Natural killer cell (primary cell): ENCODE data around the gene POU4F1. TPM values are rescaled to one million over a fixed set of nuclear protein-coding genes. Genes with fewer than 3 reads are reported as not detected.
A peak's percentile ranks its signal among the peaks of the same experiment; 100 is the strongest.

ENCODE experiments used
- ATAC-seq, 3 donors: fragments of 150-1000 bp in 2 of 3; fragments of 200-7000 bp in 1 of 3; cut with Tn5 transposase; 1 replicate in 1 of 3; 2 replicates in 2 of 3; pipeline ENCODE4 v1.10.0; 2021; ENCODE audit warnings: mild to moderate bottlenecking in 2 of 3, moderate library complexity in 2 of 3
- DNase-seq, 2 donors: peaks; one replicate each; pipeline versions ENCODE4 v3.0.0 to v3.0.0-alpha.2; 2013 to 2021; ENCODE audit warnings: mixed read lengths in 1 of 2
- H3K27ac ChIP-seq: one replicate; pipeline ENCODE4 v1.5.1; 2013; ENCODE audit warnings: mild to moderate bottlenecking, low read length
- H3K27me3 ChIP-seq: one replicate; pipeline ENCODE4 v1.6.1; 2013; ENCODE audit warnings: low read length; ENCODE audit not compliant: control insufficient read depth, insufficient read depth
- H3K36me3 ChIP-seq: one replicate; pipeline ENCODE4 v1.6.1; 2013; ENCODE audit warnings: low read length; ENCODE audit not compliant: control insufficient read depth, insufficient read depth
- H3K4me1 ChIP-seq: one replicate; pipeline ENCODE4 v1.6.1; 2013; ENCODE audit warnings: low read length; ENCODE audit not compliant: control insufficient read depth, insufficient read depth
- H3K4me3 ChIP-seq: one replicate; pipeline ENCODE4 v1.5.1; 2013; ENCODE audit warnings: low read length
- H3K9me3 ChIP-seq: one replicate; pipeline ENCODE4 v1.6.1; 2013; ENCODE audit warnings: low read length; ENCODE audit not compliant: control insufficient read depth, insufficient read depth
- H3K27ac Mint-ChIP-seq, 2 donors: one replicate each; pipeline ENCODE4 v1.8.0; 2022; ENCODE audit warnings: mild to moderate bottlenecking in 2 of 2, mixed read lengths in 2 of 2, moderate library complexity in 1 of 2
- H3K27me3 Mint-ChIP-seq, 2 donors: one replicate each; pipeline ENCODE4 v1.8.0; 2022; ENCODE audit warnings: low read depth in 2 of 2, mixed read lengths in 2 of 2
- H3K36me3 Mint-ChIP-seq: one replicate; pipeline ENCODE4 v1.8.0; 2022; ENCODE audit warnings: mixed read lengths
- H3K4me1 Mint-ChIP-seq, 2 donors: one replicate each; pipeline ENCODE4 v1.8.0; 2022; ENCODE audit warnings: mixed read lengths in 2 of 2
- H3K4me3 Mint-ChIP-seq: one replicate; pipeline ENCODE4 v1.8.0; 2022; ENCODE audit warnings: mild to moderate bottlenecking, moderate library complexity, mixed read lengths
- H3K9me3 Mint-ChIP-seq, 2 donors: one replicate each; pipeline ENCODE4 v1.8.0; 2022; ENCODE audit warnings: mixed read lengths in 2 of 2
- WGBS: methylation state at CpG from one replicate; pipeline ENCODE4 v1.1.7; 2013; ENCODE audit warnings: missing lambda C conversion rate; ENCODE audit not compliant: insufficient coverage; 5-methylcytosine and 5-hydroxymethylcytosine counted together
- intact Hi-C: fragments of 100-400 bp; cut with micrococcal nuclease; formaldehyde crosslinking; loops from one replicate; pipeline ENCODE4 v1.14.2; 2022
- total RNA-seq, 4 donors: library from RNA; stranded (reverse); fragments of 120-200 nt in 1 of 4; gene quantifications; one replicate each; pipeline versions ENCODE4 v1.2.3 to v1.2.4, GENCODE V29; 2013 to 2022
- TF ChIP-seq, protein P1 (sequence below): fragments of 200-600 bp; IDR thresholded peaks from one replicate; pipeline ENCODE4 v1.8.0; 2022; ENCODE audit warnings: antibody characterized with exemption

POU4F1 gene
- total RNA-seq = under 1 TPM in 1 of 3 donors, not detected in 2; 0.10 TPM
- 0.14 TPM for total RNA-seq (2013)

- WGBS = 2% methylated on average over 80 of the region's 80 CpGs
- H3K9me3 Mint-ChIP-seq = no peaks in the 10 kb centered on the region
These were observed at the start of gene POU4F1 for GRCh38 chr13:78603240-78603957. POU4F1 (minus strand) TSS chr13:78603552; CDS start chr13:78603326, 226 bp downstream.

DNA sequence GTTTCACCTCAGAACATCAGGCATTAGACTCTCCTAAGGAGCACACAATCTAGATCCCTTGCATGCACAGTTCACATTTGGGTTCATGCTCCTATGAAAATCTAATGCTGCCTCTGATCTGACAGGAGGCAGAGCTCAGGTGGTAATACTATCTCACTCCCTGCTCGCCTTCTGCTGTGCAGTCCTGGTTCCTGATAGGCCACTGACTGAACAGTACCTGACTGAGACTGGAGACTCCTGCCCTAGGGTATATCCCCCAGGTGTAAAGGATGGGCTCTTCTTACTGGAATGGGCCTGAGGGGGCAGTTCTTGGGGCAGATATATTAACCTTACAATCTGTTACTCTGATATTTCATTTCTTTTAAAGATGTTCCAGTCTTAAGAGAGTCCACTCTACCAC lies 49.3 kb upstream of the POU4F1 start:
- H3K36me3 Mint-ChIP-seq = no peaks in the 10 kb centered on the region
- H3K4me1 Mint-ChIP-seq = peaks cover 19 to 25% of the 10 kb centered on the region in 2 donors
- ATAC-seq = no peak
- H3K27me3 Mint-ChIP-seq = no peaks in the 10 kb centered on the region
- 63% methylated on average over 1 of the region's 1 CpG for WGBS
- H3K9me3 Mint-ChIP-seq = no peaks in the 10 kb centered on the region
- no peak overlapping the region for H3K27ac Mint-ChIP-seq
- Histone ChIP-seq H3K4me1 (peaks cover 1% of the 10 kb centered on the region), H3K27me3 (no peaks in the 10 kb centered on the region), H3K9me3 (no peaks in the 10 kb centered on the region), H3K4me3 (no peak overlapping the region), H3K27ac (no peak overlapping the region), H3K36me3 (no peaks in the 10 kb centered on the region)
- TF ChIP-seq, protein P1, sequence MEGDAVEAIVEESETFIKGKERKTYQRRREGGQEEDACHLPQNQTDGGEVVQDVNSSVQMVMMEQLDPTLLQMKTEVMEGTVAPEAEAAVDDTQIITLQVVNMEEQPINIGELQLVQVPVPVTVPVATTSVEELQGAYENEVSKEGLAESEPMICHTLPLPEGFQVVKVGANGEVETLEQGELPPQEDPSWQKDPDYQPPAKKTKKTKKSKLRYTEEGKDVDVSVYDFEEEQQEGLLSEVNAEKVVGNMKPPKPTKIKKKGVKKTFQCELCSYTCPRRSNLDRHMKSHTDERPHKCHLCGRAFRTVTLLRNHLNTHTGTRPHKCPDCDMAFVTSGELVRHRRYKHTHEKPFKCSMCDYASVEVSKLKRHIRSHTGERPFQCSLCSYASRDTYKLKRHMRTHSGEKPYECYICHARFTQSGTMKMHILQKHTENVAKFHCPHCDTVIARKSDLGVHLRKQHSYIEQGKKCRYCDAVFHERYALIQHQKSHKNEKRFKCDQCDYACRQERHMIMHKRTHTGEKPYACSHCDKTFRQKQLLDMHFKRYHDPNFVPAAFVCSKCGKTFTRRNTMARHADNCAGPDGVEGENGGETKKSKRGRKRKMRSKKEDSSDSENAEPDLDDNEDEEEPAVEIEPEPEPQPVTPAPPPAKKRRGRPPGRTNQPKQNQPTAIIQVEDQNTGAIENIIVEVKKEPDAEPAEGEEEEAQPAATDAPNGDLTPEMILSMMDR = no peak
- H3K4me3 Mint-ChIP-seq = no peak overlapping the region
- intact Hi-C loops = loop anchor here (10.0 kb wide), 1 partner anchor 752 kb away; the partner anchor contains the start of gene RBM26
- no peak for DNase-seq

More at GRCh38 chr13:78603240-78603957, at the start of gene POU4F1:
- Mint-ChIP-seq H3K27me3 (peaks cover 76 to 90% of the 10 kb centered on the region in 2 donors), H3K36me3 (no peaks in the 10 kb centered on the region), H3K4me3 (peak within 1 kb of the TSS; percentile 88), H3K4me1 (peaks cover 46 to 53% of the 10 kb centered on the region in 2 donors), H3K27ac (peak within 1 kb of the TSS in 1 of 2 donors; percentile 49)
- DNase-seq (peak; percentile 26 to 73), ATAC-seq (peak; percentile 65 to 73 (median 69))
- Histone ChIP-seq H3K9me3 (peaks cover 3% of the 10 kb centered on the region), H3K36me3 (no peaks in the 10 kb centered on the region), H3K27ac (no peak within 1 kb of the TSS), H3K27me3 (peaks cover 82% of the 10 kb centered on the region), H3K4me1 (peaks cover 38% of the 10 kb centered on the region), H3K4me3 (peak within 1 kb of the TSS; percentile 12)
- TF ChIP-seq, protein P1 = no peak
- intact Hi-C loops = no loop called here

DNA sequence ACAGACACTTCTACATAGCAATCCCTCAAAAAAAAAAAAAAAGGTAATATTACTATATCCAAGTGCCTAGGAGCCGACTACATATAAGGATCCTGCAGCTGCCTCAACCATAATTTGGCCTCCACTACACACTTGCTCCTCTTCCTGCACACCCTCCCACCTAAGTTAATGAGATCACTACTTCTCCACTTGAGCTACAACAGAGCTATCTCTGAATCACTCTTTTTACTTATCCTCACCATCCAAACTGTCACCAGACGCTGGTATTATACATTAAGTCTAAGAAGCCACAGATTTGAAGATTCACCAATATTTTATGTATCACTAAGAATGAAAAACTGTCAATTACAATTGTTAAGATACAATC lies 47.3 kb upstream of the POU4F1 start:
- Histone ChIP-seq H3K27me3 (no peaks in the 10 kb centered on the region), H3K4me3 (no peak overlapping the region), H3K4me1 (no peaks in the 10 kb centered on the region), H3K9me3 (no peaks in the 10 kb centered on the region), H3K36me3 (no peaks in the 10 kb centered on the region), H3K27ac (no peak overlapping the region)
- intact Hi-C loops = loop anchor here (10.0 kb wide), 1 partner anchor 754 kb away; the partner anchor contains the start of gene RBM26
- H3K4me3 Mint-ChIP-seq = no peak overlapping the region
- no peak overlapping the region for H3K27ac Mint-ChIP-seq
- WGBS = 92% methylated on average over 2 of the region's 2 CpGs
- DNase-seq = no peak
- no peaks in the 10 kb centered on the region for H3K9me3 Mint-ChIP-seq
- ATAC-seq = no peak
- no peaks in the 10 kb centered on the region for H3K36me3 Mint-ChIP-seq
- TF ChIP-seq, protein P1 = no peak
- no peaks in the 10 kb centered on the region for H3K27me3 Mint-ChIP-seq
- peaks cover 22 to 26% of the 10 kb centered on the region in 2 donors for H3K4me1 Mint-ChIP-seq
